ENCODE data around the gene CYRIA.

CYRIA gene

GRCh38 chr2:16635791-16636699 lies 29.6 kb downstream of the CYRIA start:
- no peaks in the 10 kb centered on the region for H3K9me3 ChIP-seq (ENCODE audit: insufficient read depth, low read length)
- H3K36me3 ChIP-seq (ENCODE audit: low read length) = no peaks in the 10 kb centered on the region
- H3K79me2 ChIP-seq (ENCODE audit: insufficient read depth, low read length) = no peaks in the 10 kb centered on the region
- no peak overlapping the region for H3K9ac ChIP-seq (ENCODE audit: low read length)
- H3K27me3 ChIP-seq (ENCODE audit: low read length) = no peaks in the 10 kb centered on the region
- H3K4me3 ChIP-seq (ENCODE audit: insufficient read depth, low read length, poor library complexity, severe bottlenecking) = no peak overlapping the region
- no peaks in the 10 kb centered on the region for H3K9me2 ChIP-seq (replicated peaks; ENCODE audit: insufficient read depth, low read length)
- TF ChIP-seq CTCF (IDR thresholded peaks at IDR 0.05; ENCODE audit: insufficient read depth, low read length, poor library complexity, severe bottlenecking) = no peak
- no peak for TF ChIP-seq EZH2phosphoT487 (conservative IDR thresholded peaks at IDR 0.05; ENCODE audit: low read length)
- no peaks in the 10 kb centered on the region for H3F3A ChIP-seq (ENCODE audit: insufficient read depth)
- H2AFZ ChIP-seq (ENCODE audit: low read depth, low read length, severe bottlenecking) = no peak overlapping the region
- H4K20me1 ChIP-seq (ENCODE audit: low read depth, low read length) = no peaks in the 10 kb centered on the region
- no peak overlapping the region for H3K27ac ChIP-seq (ENCODE audit: low read depth, low read length)
- H3K4me2 ChIP-seq (ENCODE audit: low read depth, low read length, poor library complexity, severe bottlenecking) = no peak overlapping the region

- Histone ChIP-seq H3K4me3 (ENCODE audit: insufficient read depth, low read length, poor library complexity, severe bottlenecking) (no peak overlapping the region), H3K9ac (ENCODE audit: low read length) (no peak overlapping the region), H3K9me3 (ENCODE audit: insufficient read depth, low read length) (no peaks in the 10 kb centered on the region), H4K20me1 (ENCODE audit: low read depth, low read length) (no peaks in the 10 kb centered on the region), H3K36me3 (ENCODE audit: low read length) (no peaks in the 10 kb centered on the region), H3K4me2 (ENCODE audit: low read depth, low read length, poor library complexity, severe bottlenecking) (no peak overlapping the region), H3K27ac (ENCODE audit: low read depth, low read length) (no peak overlapping the region), H3K79me2 (ENCODE audit: insufficient read depth, low read length) (no peaks in the 10 kb centered on the region), H2AFZ (ENCODE audit: low read depth, low read length, severe bottlenecking) (no peak overlapping the region), H3K27me3 (ENCODE audit: low read length) (no peaks in the 10 kb centered on the region), H3K9me2 (replicated peaks; ENCODE audit: insufficient read depth, low read length) (no peaks in the 10 kb centered on the region), H3F3A (ENCODE audit: insufficient read depth) (no peaks in the 10 kb centered on the region)
- TF ChIP-seq CTCF (IDR thresholded peaks at IDR 0.05; ENCODE audit: insufficient read depth, low read length, poor library complexity, severe bottlenecking) = no peak
- TF ChIP-seq EZH2phosphoT487 (conservative IDR thresholded peaks at IDR 0.05; ENCODE audit: low read length) = no peak
These were observed 31.8 kb downstream of the CYRIA start for GRCh38 chr2:16633621-16634430.

GRCh38 chr2:16632598-16632997 lies 33.0 kb downstream of the CYRIA start:
- H3K9me2 ChIP-seq (replicated peaks; ENCODE audit: insufficient read depth, low read length) = no peaks in the 10 kb centered on the region
- H3K27ac ChIP-seq (ENCODE audit: low read depth, low read length) = no peak overlapping the region
- H2AFZ ChIP-seq (ENCODE audit: low read depth, low read length, severe bottlenecking) = no peak overlapping the region
- no peak overlapping the region for H3K9ac ChIP-seq (ENCODE audit: low read length)
- no peak overlapping the region for H3K4me3 ChIP-seq (ENCODE audit: insufficient read depth, low read length, poor library complexity, severe bottlenecking)
- H3F3A ChIP-seq (ENCODE audit: insufficient read depth) = no peaks in the 10 kb centered on the region
- H4K20me1 ChIP-seq (ENCODE audit: low read depth, low read length) = no peaks in the 10 kb centered on the region
- H3K4me2 ChIP-seq (ENCODE audit: low read depth, low read length, poor library complexity, severe bottlenecking) = no peak overlapping the region
- H3K79me2 ChIP-seq (ENCODE audit: insufficient read depth, low read length) = no peaks in the 10 kb centered on the region
- TF ChIP-seq EZH2phosphoT487 (conservative IDR thresholded peaks at IDR 0.05; ENCODE audit: low read length) = no peak
- no peak for TF ChIP-seq CTCF (IDR thresholded peaks at IDR 0.05; ENCODE audit: insufficient read depth, low read length, poor library complexity, severe bottlenecking)
- H3K36me3 ChIP-seq (ENCODE audit: low read length) = no peaks in the 10 kb centered on the region
- no peaks in the 10 kb centered on the region for H3K27me3 ChIP-seq (ENCODE audit: low read length)
- no peaks in the 10 kb centered on the region for H3K9me3 ChIP-seq (ENCODE audit: insufficient read depth, low read length)
